ENCODE data around the gene DCDC2. TPM values are rescaled to one million over a fixed set of nuclear protein-coding genes. Genes with fewer than 3 reads are reported as not detected.

The DCDC2 gene
- total RNA-seq, 1 experiment from 2014 or later = 5.6 TPM

- intact Hi-C loops (cut with micrococcal nuclease; ENCODE audit: unreplicated experiment) = no loop called here
- Histone ChIP-seq H2AFZ (no peak overlapping the region), H4K20me1 (ENCODE audit: insufficient read depth) (no peaks in the 10 kb centered on the region), H3K4me2 (no peak overlapping the region), H3K9me3 (ENCODE audit: insufficient read depth, low read depth) (no peaks in the 10 kb centered on the region), H3K4me3 (no peak overlapping the region), H3K27ac (no peak overlapping the region), H3F3A (ENCODE audit: insufficient read depth, low read depth) (no peaks in the 10 kb centered on the region), H3K9me2 (ENCODE audit: insufficient read depth) (no peaks in the 10 kb centered on the region), H3K36me3 (ENCODE audit: low read depth) (no peaks in the 10 kb centered on the region), H3K79me2 (ENCODE audit: low read depth) (no peaks in the 10 kb centered on the region), H3K27me3 (ENCODE audit: insufficient read depth, low read depth) (no peaks in the 10 kb centered on the region), H3K4me1 (replicated peaks; ENCODE audit: insufficient read depth) (no peaks in the 10 kb centered on the region)
- POLR2A ChIA-PET (ENCODE audit: unreplicated experiment) = no interaction called here
- TF ChIP-seq EZH2 (IDR thresholded peaks at IDR 0.05; ENCODE audit: low read depth) = no peak
- TF ChIP-seq CTCF (conservative IDR thresholded peaks at IDR 0.05) = no peak
- CTCF ChIA-PET = interaction anchor here (0.6 kb wide), 1 partner anchor 1966 kb away, joined by 3 read pairs; no protein-coding TSS in a partner anchor
- no TSS peak for BruUV-seq (replicated peaks)
- no peak for DNase-seq
These were observed 160.0 kb downstream of the DCDC2 start for GRCh38 chr6:24197892-24198291.

GRCh38 chr6:24195836-24196597 lies 161.8 kb downstream of the DCDC2 start:
- H3K4me1 ChIP-seq (replicated peaks; ENCODE audit: insufficient read depth) = no peaks in the 10 kb centered on the region
- H3K79me2 ChIP-seq (ENCODE audit: low read depth) = no peaks in the 10 kb centered on the region
- no peak for TF ChIP-seq EZH2 (IDR thresholded peaks at IDR 0.05; ENCODE audit: low read depth)
- no peaks in the 10 kb centered on the region for H3K36me3 ChIP-seq (ENCODE audit: low read depth)
- ChIA-PET CTCF (interaction anchor here (0.7 kb wide), 1 partner anchor 74 kb away, joined by 3 read pairs; no protein-coding TSS in a partner anchor), POLR2A (ENCODE audit: unreplicated experiment) (no interaction called here)
- DNase-seq = no peak
- no peak overlapping the region for H2AFZ ChIP-seq
- H4K20me1 ChIP-seq (ENCODE audit: insufficient read depth) = no peaks in the 10 kb centered on the region
- no peak overlapping the region for H3K4me2 ChIP-seq
- H3K27me3 ChIP-seq (ENCODE audit: insufficient read depth, low read depth) = no peaks in the 10 kb centered on the region
- H3F3A ChIP-seq (ENCODE audit: insufficient read depth, low read depth) = no peaks in the 10 kb centered on the region
- intact Hi-C loops (cut with micrococcal nuclease; ENCODE audit: unreplicated experiment) = no loop called here
- no peak overlapping the region for H3K4me3 ChIP-seq
- H3K9me2 ChIP-seq (ENCODE audit: insufficient read depth) = no peaks in the 10 kb centered on the region
- no peak overlapping the region for H3K27ac ChIP-seq
- no TSS peak for BruUV-seq (replicated peaks)
- no peaks in the 10 kb centered on the region for H3K9me3 ChIP-seq (ENCODE audit: insufficient read depth, low read depth)

GRCh38 chr6:24194978-24195700 lies 162.7 kb downstream of the DCDC2 start:
- no peaks in the 10 kb centered on the region for H3K4me1 ChIP-seq (replicated peaks; ENCODE audit: insufficient read depth)
- no peak overlapping the region for H3K4me3 ChIP-seq
- no peak overlapping the region for H2AFZ ChIP-seq
- no peaks in the 10 kb centered on the region for H4K20me1 ChIP-seq (ENCODE audit: insufficient read depth)
- H3K9me3 ChIP-seq (ENCODE audit: insufficient read depth, low read depth) = no peaks in the 10 kb centered on the region
- ChIA-PET CTCF (no interaction called here), POLR2A (ENCODE audit: unreplicated experiment) (no interaction called here)
- BruUV-seq (replicated peaks) = no TSS peak
- H3K9me2 ChIP-seq (ENCODE audit: insufficient read depth) = no peaks in the 10 kb centered on the region
- H3K36me3 ChIP-seq (ENCODE audit: low read depth) = no peaks in the 10 kb centered on the region
- intact Hi-C loops (cut with micrococcal nuclease; ENCODE audit: unreplicated experiment) = no loop called here
- H3K4me2 ChIP-seq = no peak overlapping the region
- H3K27me3 ChIP-seq (ENCODE audit: insufficient read depth, low read depth) = no peaks in the 10 kb centered on the region
- TF ChIP-seq CTCF (conservative IDR thresholded peaks at IDR 0.05) = no peak
- TF ChIP-seq EZH2 (IDR thresholded peaks at IDR 0.05; ENCODE audit: low read depth) = no peak
- no peak overlapping the region for H3K27ac ChIP-seq
- no peaks in the 10 kb centered on the region for H3K79me2 ChIP-seq (ENCODE audit: low read depth)
- no peaks in the 10 kb centered on the region for H3F3A ChIP-seq (ENCODE audit: insufficient read depth, low read depth)
- DNase-seq = no peak
